Measurements from ENCODE around the gene IQGAP1. TPM values are rescaled to one million over a fixed set of nuclear protein-coding genes. Genes with fewer than 3 reads are reported as not detected.

Gene IQGAP1
- total and polyA plus RNA-seq, 2 of the 4 experiments (the other 2 are of a cell fraction) = 87.5 to 207 TPM

DNA sequence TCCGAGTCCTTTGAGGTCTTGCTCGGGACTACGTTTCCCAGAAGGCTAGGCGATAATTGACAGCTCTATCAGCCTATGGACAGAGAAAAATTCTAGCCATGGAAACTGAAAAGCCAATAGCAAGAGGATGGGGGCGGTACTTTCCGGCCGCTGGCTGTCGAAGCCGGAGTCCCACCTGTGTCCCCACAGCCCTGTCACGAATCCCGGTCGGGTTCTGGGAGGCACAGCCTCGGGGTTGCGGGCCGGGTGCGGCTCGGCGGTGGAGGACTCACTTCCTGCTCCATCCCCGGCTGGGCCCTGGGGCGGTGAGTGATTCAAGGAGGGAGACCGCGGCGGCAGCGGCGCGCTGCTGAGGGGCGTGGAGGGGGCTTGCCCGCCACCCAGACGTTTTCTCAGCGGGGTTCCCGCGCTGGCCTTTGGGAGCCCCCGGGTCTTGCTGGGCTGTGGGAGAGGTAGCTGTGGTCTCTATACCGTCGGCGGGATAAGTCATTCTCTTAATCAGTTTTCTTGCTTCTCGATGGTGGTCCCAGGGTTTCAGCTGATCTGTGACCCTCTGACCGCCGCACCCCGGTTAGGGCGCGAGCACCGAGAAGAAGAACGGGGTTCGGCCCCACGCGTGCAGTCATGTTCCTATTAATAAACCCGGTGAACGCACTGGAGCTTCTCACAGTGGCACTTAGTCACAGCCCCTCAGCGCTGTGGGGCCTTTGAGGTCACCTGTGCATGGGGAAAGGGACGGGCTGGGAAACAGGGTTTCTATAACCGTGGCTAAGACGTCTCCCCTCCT, 35.7 kb upstream of the IQGAP1 start, which contains the start of gene ZNF774:
Gene ZNF774, plus strand, starts transcription at position 178 of the 787 bp plus-strand sequence. CDS start 2,377 bp downstream, outside the sequence.
- peak within 1 kb of the TSS; percentile 89 for H3K4me2 ChIP-seq (ENCODE audit: low read depth, low read length)
- ChIA-PET POLR2A (ENCODE audit: unreplicated experiment) (no interaction called here), CTCF (interaction anchor here (1.0 kb wide), 1 partner anchor 10 kb away, joined by 3 read pairs; no protein-coding TSS in a partner anchor)
- ATAC-seq (ENCODE audit: low read depth) = peak; percentile 100
- no peak within 1 kb of the TSS for H2BK20ac ChIP-seq (ENCODE audit: low read depth, low read length)
- no peak within 1 kb of the TSS for H3K14ac ChIP-seq (replicated peaks; ENCODE audit: low read depth, low read length)
- no peak within 1 kb of the TSS for H4K5ac ChIP-seq (ENCODE audit: low read depth, low read length)
- H2BK15ac ChIP-seq (ENCODE audit: low read depth, low read length) = no peak within 1 kb of the TSS
- no peak within 1 kb of the TSS for H3K4ac ChIP-seq (ENCODE audit: low read depth, low read length)
- H2AFZ ChIP-seq (replicated peaks; ENCODE audit: low read length, poor library complexity) = peak within 1 kb of the TSS; percentile 95
- no peak within 1 kb of the TSS for H2AK5ac ChIP-seq (ENCODE audit: low read depth, low read length)
- no peak within 1 kb of the TSS for H4K91ac ChIP-seq (ENCODE audit: insufficient read depth, low read depth, low read length)
- peak within 1 kb of the TSS in 1 of 2 experiments; percentile 81; a peak in 2 of 4 replicates for H4K8ac ChIP-seq (ENCODE audit: low read depth in 2 of 2, low read length in 2 of 2)
- in situ Hi-C loops (cut with MboI; ENCODE audit: low sequenced_read_pairs) = no loop called here
- no peak within 1 kb of the TSS for H2BK120ac ChIP-seq (ENCODE audit: low read depth, low read length)
- no peak within 1 kb of the TSS for H3K18ac ChIP-seq (ENCODE audit: low read depth, low read length)
- no peak within 1 kb of the TSS for H2AK9ac ChIP-seq (replicated peaks; ENCODE audit: low read depth, low read length, poor library complexity)
- dilution Hi-C loops (cut with HindIII; ENCODE audit: low sequenced_read_pairs, unreplicated experiment) = no loop called here
- H3K9ac ChIP-seq (ENCODE audit: low read depth, low read length) = peak within 1 kb of the TSS; percentile 45
- H4K20me1 ChIP-seq (ENCODE audit: insufficient read depth, low read length) = no peaks in the 10 kb centered on the region
- BruUV-seq (replicated peaks) = no TSS peak
- DNase-seq = peak; percentile 94
- no peak within 1 kb of the TSS for H3K23ac ChIP-seq (ENCODE audit: low read depth, low read length)
- intact Hi-C loops (cut with micrococcal nuclease) = no loop called here
- H3K9me1 ChIP-seq (ENCODE audit: insufficient read depth, low read length) = no peaks in the 10 kb centered on the region
- H2BK5ac ChIP-seq (ENCODE audit: low read depth, low read length, poor library complexity, severe bottlenecking) = no peak within 1 kb of the TSS
- H3K4me1 ChIP-seq (ENCODE audit: control insufficient read depth, insufficient read depth, low read length) = no peaks in the 10 kb centered on the region
- H3K27me3 ChIP-seq (ENCODE audit: control insufficient read depth, insufficient read depth, low read length) = no peaks in the 10 kb centered on the region
- no peaks in the 10 kb centered on the region for H3K36me3 ChIP-seq (ENCODE audit: control insufficient read depth, insufficient read depth, low read length)
- 2% methylated on average over 25 of the region's 53 CpGs; no CpG with 5 or more reads in 1 of the 2 experiments for WGBS, 2 experiments (ENCODE audit: extremely low coverage in 2 of 2, insufficient read length in 1 of 2)
- H3K9me3 ChIP-seq (ENCODE audit: control insufficient read depth, insufficient read depth, low read length) = no peaks in the 10 kb centered on the region
- peak within 1 kb of the TSS; percentile 79 for H3K4me3 ChIP-seq (ENCODE audit: insufficient read depth, low read depth, low read length)
- TF ChIP-seq BHLHE40 (IDR thresholded peaks at IDR 0.05; ENCODE audit: low read depth, low read length) = no peak
- peak; percentile 59; the same call in 1 of the 2 replicates for TF ChIP-seq FOS (IDR thresholded peaks at IDR 0.05; ENCODE audit: low read depth, low read length)
- no peak for TF ChIP-seq CEBPB (IDR thresholded peaks at IDR 0.05; ENCODE audit: low read depth, low read length)
- TF ChIP-seq POLR2A (IDR thresholded peaks at IDR 0.05; ENCODE audit: low read depth, low read length) = 0 out of 2 replicates have a peak, but pooled peaks have one; percentile 24
- no peak within 1 kb of the TSS; the same call in 1 of the 2 replicates for H3K27ac ChIP-seq (ENCODE audit: insufficient read depth, low read length)
- H3K56ac ChIP-seq (ENCODE audit: extremely low read depth, insufficient read depth, low read length) = no peak within 1 kb of the TSS
- no peaks in the 10 kb centered on the region for H3K79me1 ChIP-seq (ENCODE audit: low read depth in 1 of 2, low read length in 2 of 2)
